Neural cell (in vitro differentiated cells): ENCODE measurements around the gene GCSAM.

Source experiments
- CTCF ChIP-seq: fragments of 450-650 bp; IDR thresholded peaks from 2 replicates; pipeline ENCODE4 v1.5.1; 2014; ENCODE audit warnings: antibody characterized with exemption, mild to moderate bottlenecking, moderate library complexity; ENCODE audit not compliant: poor library complexity, severe bottlenecking
- EP300 ChIP-seq: fragments of 450-650 bp; conservative IDR thresholded peaks from 2 replicates; pipeline ENCODE4 v1.6.1; 2014; ENCODE audit warnings: antibody characterized with exemption, mild to moderate bottlenecking, moderate library complexity; ENCODE audit not compliant: poor library complexity, severe bottlenecking
- EZH2 ChIP-seq: fragments of 200-600, 300-800 bp; shearing (Covaris generic), sonication (generic); IDR thresholded peaks from 2 replicates; pipeline ENCODE4 v1.6.1; 2014; ENCODE audit warnings: antibody characterized with exemption, low read length, borderline replicate concordance, mild to moderate bottlenecking; ENCODE audit not compliant: insufficient read depth, poor library complexity, severe bottlenecking
- MXI1 ChIP-seq: fragments of 450-650 bp; conservative IDR thresholded peaks from 2 replicates; pipeline ENCODE4 v1.6.1; 2014; ENCODE audit warnings: antibody characterized with exemption, mild to moderate bottlenecking; ENCODE audit not compliant: poor library complexity, severe bottlenecking

GRCh38 chr3:112175646-112176045 is 42.6 kb upstream of the GCSAM start:
- TF ChIP-seq MXI1 (no peak), CTCF (no peak), EZH2 (no peak), EP300 (no peak)
